ENCODE results near the gene GH1. TPM values are rescaled to one million over a fixed set of nuclear protein-coding genes. Genes with fewer than 3 reads are reported as not detected.

GH1 gene
- total RNA-seq, 1 donor from 2014 or later, result not detected

GRCh38 chr17:63944736-63945499, 26.3 kb upstream of the GH1 start:
- Mint-ChIP-seq H3K9me3 (ENCODE audit: unreplicated experiment) (no peaks in the 10 kb centered on the region), H3K27ac (ENCODE audit: unreplicated experiment) (no peak overlapping the region), H3K4me1 (ENCODE audit: unreplicated experiment) (no peaks in the 10 kb centered on the region), H3K36me3 (ENCODE audit: low read depth, unreplicated experiment) (no peaks in the 10 kb centered on the region), H3K4me3 (ENCODE audit: unreplicated experiment) (no peak overlapping the region), H3K27me3 (ENCODE audit: unreplicated experiment) (peaks cover 13% of the 10 kb centered on the region)
- DNase-seq (ENCODE audit: low spot score), result no peak
- TF ChIP-seq CTCF (IDR thresholded peaks at IDR 0.05; ENCODE audit: unreplicated experiment), result no peak

DNA sequence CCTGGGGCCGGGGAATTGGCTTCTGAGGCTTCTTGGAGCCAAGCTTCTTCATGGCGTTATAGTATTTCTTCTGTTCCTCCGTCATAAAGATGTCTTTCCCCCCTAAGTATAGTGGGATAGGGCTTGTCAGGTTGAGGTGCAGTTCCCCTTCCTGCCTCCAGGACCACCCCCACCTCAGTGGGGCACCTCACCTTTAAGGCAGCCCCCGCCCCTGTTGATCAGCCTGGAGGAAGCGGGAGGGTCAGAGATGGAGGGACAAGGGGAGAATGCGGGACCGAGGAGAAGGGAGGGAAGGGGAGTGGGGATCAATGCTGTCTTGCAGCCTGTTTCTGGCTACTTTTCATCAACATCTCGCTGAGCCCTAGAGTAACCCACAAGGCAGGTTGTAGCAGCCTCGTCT, 25.1 kb upstream of the GH1 start:
- Mint-ChIP-seq H3K4me3 (ENCODE audit: unreplicated experiment) (no peak overlapping the region), H3K36me3 (ENCODE audit: low read depth, unreplicated experiment) (peaks cover 6% of the 10 kb centered on the region), H3K4me1 (ENCODE audit: unreplicated experiment) (peaks cover 10% of the 10 kb centered on the region), H3K9me3 (ENCODE audit: unreplicated experiment) (peaks cover 3% of the 10 kb centered on the region), H3K27ac (ENCODE audit: unreplicated experiment) (no peak overlapping the region), H3K27me3 (ENCODE audit: unreplicated experiment) (peaks cover 20% of the 10 kb centered on the region)
- TF ChIP-seq CTCF (IDR thresholded peaks at IDR 0.05; ENCODE audit: unreplicated experiment), result peak; percentile 58
- DNase-seq (ENCODE audit: low spot score), result no peak

- Mint-ChIP-seq H3K9me3 (ENCODE audit: unreplicated experiment) (peaks cover 3% of the 10 kb centered on the region), H3K27ac (ENCODE audit: unreplicated experiment) (no peak overlapping the region), H3K27me3 (ENCODE audit: unreplicated experiment) (peaks cover 22% of the 10 kb centered on the region), H3K36me3 (ENCODE audit: low read depth, unreplicated experiment) (peaks cover 6% of the 10 kb centered on the region), H3K4me1 (ENCODE audit: unreplicated experiment) (peaks cover 12% of the 10 kb centered on the region), H3K4me3 (ENCODE audit: unreplicated experiment) (no peak overlapping the region)
- no peak for DNase-seq (ENCODE audit: low spot score)
- TF ChIP-seq CTCF (IDR thresholded peaks at IDR 0.05; ENCODE audit: unreplicated experiment), result no peak
Observed at GRCh38 chr17:63942309-63942985, 23.8 kb upstream of the GH1 start.

GRCh38 chr17:63941751-63942150, 23.1 kb upstream of the GH1 start:
- Mint-ChIP-seq H3K36me3 (ENCODE audit: low read depth, unreplicated experiment) (peaks cover 6% of the 10 kb centered on the region), H3K4me3 (ENCODE audit: unreplicated experiment) (no peak overlapping the region), H3K27me3 (ENCODE audit: unreplicated experiment) (peaks cover 22% of the 10 kb centered on the region), H3K9me3 (ENCODE audit: unreplicated experiment) (peaks cover 3% of the 10 kb centered on the region), H3K4me1 (ENCODE audit: unreplicated experiment) (peaks cover 12% of the 10 kb centered on the region), H3K27ac (ENCODE audit: unreplicated experiment) (no peak overlapping the region)
- TF ChIP-seq CTCF (IDR thresholded peaks at IDR 0.05; ENCODE audit: unreplicated experiment), result no peak
- no peak for DNase-seq (ENCODE audit: low spot score)

GRCh38 chr17:63941162-63941561, 22.5 kb upstream of the GH1 start:
- no peak overlapping the region for H3K27ac Mint-ChIP-seq (ENCODE audit: unreplicated experiment)
- no peak for DNase-seq (ENCODE audit: low spot score)

More at GRCh38 chr17:63941162-63941561, 22.5 kb upstream of the GH1 start:
- Mint-ChIP-seq H3K9me3 (ENCODE audit: unreplicated experiment) (peaks cover 3% of the 10 kb centered on the region), H3K4me1 (ENCODE audit: unreplicated experiment) (peaks cover 12% of the 10 kb centered on the region), H3K36me3 (ENCODE audit: low read depth, unreplicated experiment) (peaks cover 6% of the 10 kb centered on the region), H3K4me3 (ENCODE audit: unreplicated experiment) (no peak overlapping the region), H3K27me3 (ENCODE audit: unreplicated experiment) (peaks cover 22% of the 10 kb centered on the region)
- no peak for TF ChIP-seq CTCF (IDR thresholded peaks at IDR 0.05; ENCODE audit: unreplicated experiment)

Measured in endothelial cell (in vitro differentiated cells).